Measurements from ENCODE around the gene SRSF6.

DNA sequence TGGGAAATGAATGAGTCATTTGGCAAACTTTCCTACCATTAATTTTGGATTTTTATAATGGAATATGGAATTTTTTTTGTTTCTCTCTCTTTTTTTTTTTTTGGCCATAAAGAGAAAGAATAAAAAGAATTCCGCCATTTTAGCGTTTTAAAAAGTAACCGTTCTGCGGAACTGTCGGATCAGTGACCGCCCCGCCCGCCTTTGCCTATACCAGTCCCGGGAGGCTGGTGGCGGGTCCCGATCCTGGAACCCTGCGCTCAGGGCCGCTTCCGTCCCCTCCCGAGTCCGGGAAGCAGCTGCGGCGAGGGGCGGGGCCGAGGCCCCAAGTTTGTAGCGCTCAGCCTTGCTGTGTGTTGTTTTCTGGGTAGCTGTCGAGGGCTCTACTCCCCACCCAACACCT, 50.4 kb downstream of the SRSF6 start:
- TF ChIP-seq, protein P1, sequence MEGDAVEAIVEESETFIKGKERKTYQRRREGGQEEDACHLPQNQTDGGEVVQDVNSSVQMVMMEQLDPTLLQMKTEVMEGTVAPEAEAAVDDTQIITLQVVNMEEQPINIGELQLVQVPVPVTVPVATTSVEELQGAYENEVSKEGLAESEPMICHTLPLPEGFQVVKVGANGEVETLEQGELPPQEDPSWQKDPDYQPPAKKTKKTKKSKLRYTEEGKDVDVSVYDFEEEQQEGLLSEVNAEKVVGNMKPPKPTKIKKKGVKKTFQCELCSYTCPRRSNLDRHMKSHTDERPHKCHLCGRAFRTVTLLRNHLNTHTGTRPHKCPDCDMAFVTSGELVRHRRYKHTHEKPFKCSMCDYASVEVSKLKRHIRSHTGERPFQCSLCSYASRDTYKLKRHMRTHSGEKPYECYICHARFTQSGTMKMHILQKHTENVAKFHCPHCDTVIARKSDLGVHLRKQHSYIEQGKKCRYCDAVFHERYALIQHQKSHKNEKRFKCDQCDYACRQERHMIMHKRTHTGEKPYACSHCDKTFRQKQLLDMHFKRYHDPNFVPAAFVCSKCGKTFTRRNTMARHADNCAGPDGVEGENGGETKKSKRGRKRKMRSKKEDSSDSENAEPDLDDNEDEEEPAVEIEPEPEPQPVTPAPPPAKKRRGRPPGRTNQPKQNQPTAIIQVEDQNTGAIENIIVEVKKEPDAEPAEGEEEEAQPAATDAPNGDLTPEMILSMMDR (IDR thresholded peaks at IDR 0.05; ENCODE audit: insufficient read depth, low read depth, low read length): no peak
- no peak for TF ChIP-seq EZH2 (IDR thresholded peaks at IDR 0.05; ENCODE audit: insufficient read depth, low read length)
